ENCODE results near the gene CYP4F3.

Gene CYP4F3

GRCh38 chr19:15652559-15653278 is 12.0 kb downstream of the CYP4F3 start:
- DNase-seq (ENCODE audit: insufficient read length, low spot score) (no peak), FAIRE-seq (no peak)
- TF ChIP-seq POU2F2 (IDR thresholded peaks at IDR 0.05; ENCODE audit: low read depth, low read length) (no peak), POLR2A (IDR thresholded peaks at IDR 0.05; ENCODE audit: low read depth, low read length) (no peak), TAF1 (IDR thresholded peaks at IDR 0.05; ENCODE audit: low read depth, low read length) (no peak), PAX5 (IDR thresholded peaks at IDR 0.05; ENCODE audit: insufficient read depth, low read length, severe bottlenecking) (no peak), POLR2AphosphoS5 (IDR thresholded peaks at IDR 0.05; ENCODE audit: low read depth, low read length) (no peak), SPI1 (IDR thresholded peaks at IDR 0.05; ENCODE audit: low read depth, low read length) (no peak)

- no peak for TF ChIP-seq TAF1 (IDR thresholded peaks at IDR 0.05; ENCODE audit: low read depth, low read length)
- no peak for TF ChIP-seq PAX5 (IDR thresholded peaks at IDR 0.05; ENCODE audit: insufficient read depth, low read length, severe bottlenecking)
- no peak for TF ChIP-seq SPI1 (IDR thresholded peaks at IDR 0.05; ENCODE audit: low read depth, low read length)
- no peak for TF ChIP-seq POLR2AphosphoS5 (IDR thresholded peaks at IDR 0.05; ENCODE audit: low read depth, low read length)
- no peak for TF ChIP-seq POU2F2 (IDR thresholded peaks at IDR 0.05; ENCODE audit: low read depth, low read length)
- no peak for TF ChIP-seq POLR2A (IDR thresholded peaks at IDR 0.05; ENCODE audit: low read depth, low read length)
- FAIRE-seq (no peak), DNase-seq (ENCODE audit: insufficient read length, low spot score) (no peak)
Observed at GRCh38 chr19:15656467-15656866, 15.8 kb downstream of the CYP4F3 start.

GRCh38 chr19:15663247-15663646 is 22.6 kb downstream of the CYP4F3 start:
- no peak for DNase-seq (ENCODE audit: insufficient read length, low spot score)
- no peak for FAIRE-seq
- TF ChIP-seq PAX5 (IDR thresholded peaks at IDR 0.05; ENCODE audit: insufficient read depth, low read length, severe bottlenecking) (no peak), SPI1 (IDR thresholded peaks at IDR 0.05; ENCODE audit: low read depth, low read length) (no peak), POU2F2 (IDR thresholded peaks at IDR 0.05; ENCODE audit: low read depth, low read length) (no peak), POLR2AphosphoS5 (IDR thresholded peaks at IDR 0.05; ENCODE audit: low read depth, low read length) (no peak), POLR2A (IDR thresholded peaks at IDR 0.05; ENCODE audit: low read depth, low read length) (no peak)

GRCh38 chr19:15666186-15666585 is 25.5 kb downstream of the CYP4F3 start:
- no peak for TF ChIP-seq PAX5 (IDR thresholded peaks at IDR 0.05; ENCODE audit: insufficient read depth, low read length, severe bottlenecking)
- TF ChIP-seq SPI1 (IDR thresholded peaks at IDR 0.05; ENCODE audit: low read depth, low read length) = no peak
- TF ChIP-seq POU2F2 (IDR thresholded peaks at IDR 0.05; ENCODE audit: low read depth, low read length) = no peak
- no peak for TF ChIP-seq POLR2A (IDR thresholded peaks at IDR 0.05; ENCODE audit: low read depth, low read length)
- no peak for TF ChIP-seq POLR2AphosphoS5 (IDR thresholded peaks at IDR 0.05; ENCODE audit: low read depth, low read length)
- no peak for TF ChIP-seq TAF1 (IDR thresholded peaks at IDR 0.05; ENCODE audit: low read depth, low read length)
- FAIRE-seq (no peak), DNase-seq (ENCODE audit: insufficient read length, low spot score) (no peak)

- no peak for FAIRE-seq
- no peak for DNase-seq (ENCODE audit: insufficient read length, low spot score)
- no peak for TF ChIP-seq POLR2A (IDR thresholded peaks at IDR 0.05; ENCODE audit: low read depth, low read length)
- no peak for TF ChIP-seq TAF1 (IDR thresholded peaks at IDR 0.05; ENCODE audit: low read depth, low read length)
- TF ChIP-seq PAX5 (IDR thresholded peaks at IDR 0.05; ENCODE audit: insufficient read depth, low read length, severe bottlenecking) = no peak
- TF ChIP-seq POU2F2 (IDR thresholded peaks at IDR 0.05; ENCODE audit: low read depth, low read length) = no peak
- TF ChIP-seq POLR2AphosphoS5 (IDR thresholded peaks at IDR 0.05; ENCODE audit: low read depth, low read length) = no peak
- TF ChIP-seq SPI1 (IDR thresholded peaks at IDR 0.05; ENCODE audit: low read depth, low read length) = no peak
Observed at GRCh38 chr19:15666883-15667282, 26.2 kb downstream of the CYP4F3 start.

GRCh38 chr19:15669440-15669839 is 28.7 kb downstream of the CYP4F3 start:
- DNase-seq (ENCODE audit: insufficient read length, low spot score) (no peak), FAIRE-seq (no peak)
- no peak for TF ChIP-seq TAF1 (IDR thresholded peaks at IDR 0.05; ENCODE audit: low read depth, low read length)
- no peak for TF ChIP-seq POLR2A (IDR thresholded peaks at IDR 0.05; ENCODE audit: low read depth, low read length)
- no peak for TF ChIP-seq POU2F2 (IDR thresholded peaks at IDR 0.05; ENCODE audit: low read depth, low read length)
- TF ChIP-seq POLR2AphosphoS5 (IDR thresholded peaks at IDR 0.05; ENCODE audit: low read depth, low read length) = no peak
- no peak for TF ChIP-seq SPI1 (IDR thresholded peaks at IDR 0.05; ENCODE audit: low read depth, low read length)
- no peak for TF ChIP-seq PAX5 (IDR thresholded peaks at IDR 0.05; ENCODE audit: insufficient read depth, low read length, severe bottlenecking)

GRCh38 chr19:15669891-15670290 is 29.2 kb downstream of the CYP4F3 start:
- TF ChIP-seq SPI1 (IDR thresholded peaks at IDR 0.05; ENCODE audit: low read depth, low read length) (no peak), POU2F2 (IDR thresholded peaks at IDR 0.05; ENCODE audit: low read depth, low read length) (no peak), POLR2AphosphoS5 (IDR thresholded peaks at IDR 0.05; ENCODE audit: low read depth, low read length) (no peak), PAX5 (IDR thresholded peaks at IDR 0.05; ENCODE audit: insufficient read depth, low read length, severe bottlenecking) (no peak), TAF1 (IDR thresholded peaks at IDR 0.05; ENCODE audit: low read depth, low read length) (no peak), POLR2A (IDR thresholded peaks at IDR 0.05; ENCODE audit: low read depth, low read length) (no peak)

GRCh38 chr19:15671237-15671821 is 30.6 kb downstream of the CYP4F3 start:
- TF ChIP-seq SPI1 (IDR thresholded peaks at IDR 0.05; ENCODE audit: low read depth, low read length) (no peak), PAX5 (IDR thresholded peaks at IDR 0.05; ENCODE audit: insufficient read depth, low read length, severe bottlenecking) (no peak), POU2F2 (IDR thresholded peaks at IDR 0.05; ENCODE audit: low read depth, low read length) (no peak), TAF1 (IDR thresholded peaks at IDR 0.05; ENCODE audit: low read depth, low read length) (no peak), POLR2AphosphoS5 (IDR thresholded peaks at IDR 0.05; ENCODE audit: low read depth, low read length) (no peak), POLR2A (IDR thresholded peaks at IDR 0.05; ENCODE audit: low read depth, low read length) (no peak)
- DNase-seq (ENCODE audit: insufficient read length, low spot score) = no peak
- FAIRE-seq = no peak

More at GRCh38 chr19:15669891-15670290, 29.2 kb downstream of the CYP4F3 start:
- DNase-seq (ENCODE audit: insufficient read length, low spot score) (no peak), FAIRE-seq (no peak)

- FAIRE-seq (no peak), DNase-seq (ENCODE audit: insufficient read length, low spot score) (no peak)
- TF ChIP-seq TAF1 (IDR thresholded peaks at IDR 0.05; ENCODE audit: low read depth, low read length) (no peak), POLR2AphosphoS5 (IDR thresholded peaks at IDR 0.05; ENCODE audit: low read depth, low read length) (no peak), SPI1 (IDR thresholded peaks at IDR 0.05; ENCODE audit: low read depth, low read length) (no peak), POU2F2 (IDR thresholded peaks at IDR 0.05; ENCODE audit: low read depth, low read length) (no peak), POLR2A (IDR thresholded peaks at IDR 0.05; ENCODE audit: low read depth, low read length) (no peak), PAX5 (IDR thresholded peaks at IDR 0.05; ENCODE audit: insufficient read depth, low read length, severe bottlenecking) (no peak)
Observed at GRCh38 chr19:15671891-15672579, 31.3 kb downstream of the CYP4F3 start.

Data from GM12891 (cell line).